Gastroesophageal sphincter (tissue), 4 donors: Measurements from ENCODE around the gene C5orf15. TPM values are rescaled to one million over a fixed set of nuclear protein-coding genes. Genes with fewer than 3 reads are reported as not detected.

Experiments
- ATAC-seq: fragments of 150-250 bp; one replicate; pipeline ENCODE4 v1.9.1; 2016; ENCODE audit warnings: mild to moderate bottlenecking, moderate library complexity
- H3K27ac ChIP-seq, 4 donors: fragments of 200-600 bp; sonication (generic) in 3 of 4; 1 replicate in 3 of 4; 2 replicates in 1 of 4; pipeline ENCODE4 v1.5.1; 2016 to 2019
- H3K27me3 ChIP-seq: fragments of 200-600 bp; sonication (generic); one replicate; pipeline ENCODE4 v1.5.1; 2019
- H3K36me3 ChIP-seq, 2 donors: fragments of 200-600 bp; sonication (generic); one replicate each; pipeline ENCODE4 v1.5.1; 2019; ENCODE audit warnings: control low read depth in 1 of 2
- H3K4me1 ChIP-seq, 3 donors: fragments of 200-600 bp; sonication (generic); 1 replicate in 2 of 3; 2 replicates in 1 of 3; pipeline ENCODE4 v1.5.1; 2016 to 2019; ENCODE audit warnings: control low read depth in 2 of 3
- H3K4me3 ChIP-seq, 2 donors: fragments of 200-600 bp; sonication (generic); one replicate each; pipeline ENCODE4 v1.5.1; 2019; ENCODE audit warnings: mild to moderate bottlenecking in 1 of 2, moderate library complexity in 1 of 2
- H3K9me3 ChIP-seq, 3 donors: fragments of 200-600 bp; sonication (generic); one replicate each; pipeline ENCODE4 v1.5.1; 2017 to 2019; ENCODE audit warnings: control low read depth in 2 of 3
- EP300 ChIP-seq: sonication (generic); formaldehyde crosslinking; IDR thresholded peaks from one replicate; pipeline ENCODE4 v1.6.1; 2017; ENCODE audit warnings: antibody characterized with exemption, mild to moderate bottlenecking
- POLR2A ChIP-seq, 2 donors: fragments of 450-650 bp; IDR thresholded peaks; one replicate each; pipeline ENCODE4 v1.6.1; 2017; ENCODE audit warnings: antibody characterized with exemption in 2 of 2, mild to moderate bottlenecking in 2 of 2, moderate library complexity in 1 of 2
- POLR2AphosphoS5 ChIP-seq: sonication (generic); formaldehyde crosslinking; IDR thresholded peaks from one replicate; pipeline ENCODE4 v1.6.1; 2017; ENCODE audit warnings: antibody characterized with exemption
- WGBS, 2 donors: methylation state at CpG; one replicate each; pipeline ENCODE4 v1.1.5; 2018; ENCODE audit warnings: low coverage in 1 of 2; 5-methylcytosine and 5-hydroxymethylcytosine counted together
- total RNA-seq, 4 donors: library from RNA; depleted of rRNA; stranded (reverse); fragments of >200 nt; gene quantifications; one replicate each; pipeline ENCODE4 v1.1.0, GENCODE V29; 2016
- TF ChIP-seq, protein P1 (sequence below), 4 experiments: fragments of 200-600 bp in 2 of 4; fragments of 450-650 bp in 2 of 4; sonication (generic) in 1 of 4; IDR thresholded peaks; one replicate each; pipeline ENCODE4 v1.5.1; 2017 to 2019; ENCODE audit warnings: antibody characterized with exemption in 4 of 4, mild to moderate bottlenecking in 2 of 4, moderate library complexity in 2 of 4

The C5orf15 gene
- total RNA-seq, 4 donors from 2014 or later: 22.2 to 38.0 (median 23.2) TPM

DNA sequence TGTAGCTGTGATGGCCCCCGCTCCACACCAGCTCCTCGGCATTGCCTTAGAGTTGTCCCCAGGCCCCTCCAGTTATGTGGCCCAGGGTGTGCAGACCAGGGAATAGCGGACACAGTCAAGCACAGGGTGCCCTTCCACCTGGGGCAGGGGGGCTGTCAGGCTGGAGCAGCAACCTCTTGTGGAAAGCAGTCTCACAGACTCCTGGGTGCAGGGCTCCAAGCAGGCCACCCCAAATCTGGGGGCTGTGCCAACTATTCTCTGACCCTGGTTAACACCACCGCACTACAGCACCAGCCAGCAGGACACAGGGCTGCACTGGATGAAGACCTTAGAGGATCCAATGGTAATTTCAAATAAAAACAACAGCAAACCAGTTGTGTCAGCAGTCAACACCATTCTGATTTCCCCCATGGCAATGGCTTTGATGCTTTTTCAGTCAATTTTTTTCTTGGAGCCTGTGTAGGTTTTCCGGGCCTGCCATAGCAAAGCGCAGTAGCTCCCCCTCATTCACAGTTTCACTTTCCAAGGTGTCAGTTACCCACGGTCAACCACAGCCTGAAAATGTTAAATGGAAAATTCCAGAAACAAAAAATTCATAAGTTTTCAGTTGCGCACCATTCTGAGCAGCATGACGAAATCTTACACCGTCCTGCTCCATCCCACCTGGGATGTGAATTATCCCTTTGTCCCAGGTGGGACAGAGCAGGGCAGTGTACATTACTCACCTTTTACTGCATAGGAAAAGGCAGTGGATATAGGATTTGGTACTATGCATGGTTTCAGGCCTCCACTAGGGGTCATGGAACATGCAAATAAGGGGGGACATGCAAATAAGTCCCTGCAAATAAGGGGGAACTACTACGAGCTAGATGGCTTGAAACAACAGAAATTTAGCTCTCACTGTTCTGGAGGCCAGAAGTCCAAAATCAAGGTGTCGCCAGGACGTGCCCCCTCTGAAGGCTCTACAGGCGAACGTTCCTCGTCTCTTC is 49.0 kb downstream of the C5orf15 start:
- peaks cover 21% of the 10 kb centered on the region for H3K27me3 ChIP-seq
- no peak overlapping the region for H3K4me3 ChIP-seq
- H3K36me3 ChIP-seq: no peaks in the 10 kb centered on the region
- no peak for ATAC-seq
- H3K4me1 ChIP-seq: peaks cover 0 to 6% (median 0%) of the 10 kb centered on the region in 3 donors
- no peak overlapping the region for H3K27ac ChIP-seq
- 86 to 89% methylated on average over 12 to 13 of the region's 16 CpGs for WGBS, 2 donors
- TF ChIP-seq, protein P1, sequence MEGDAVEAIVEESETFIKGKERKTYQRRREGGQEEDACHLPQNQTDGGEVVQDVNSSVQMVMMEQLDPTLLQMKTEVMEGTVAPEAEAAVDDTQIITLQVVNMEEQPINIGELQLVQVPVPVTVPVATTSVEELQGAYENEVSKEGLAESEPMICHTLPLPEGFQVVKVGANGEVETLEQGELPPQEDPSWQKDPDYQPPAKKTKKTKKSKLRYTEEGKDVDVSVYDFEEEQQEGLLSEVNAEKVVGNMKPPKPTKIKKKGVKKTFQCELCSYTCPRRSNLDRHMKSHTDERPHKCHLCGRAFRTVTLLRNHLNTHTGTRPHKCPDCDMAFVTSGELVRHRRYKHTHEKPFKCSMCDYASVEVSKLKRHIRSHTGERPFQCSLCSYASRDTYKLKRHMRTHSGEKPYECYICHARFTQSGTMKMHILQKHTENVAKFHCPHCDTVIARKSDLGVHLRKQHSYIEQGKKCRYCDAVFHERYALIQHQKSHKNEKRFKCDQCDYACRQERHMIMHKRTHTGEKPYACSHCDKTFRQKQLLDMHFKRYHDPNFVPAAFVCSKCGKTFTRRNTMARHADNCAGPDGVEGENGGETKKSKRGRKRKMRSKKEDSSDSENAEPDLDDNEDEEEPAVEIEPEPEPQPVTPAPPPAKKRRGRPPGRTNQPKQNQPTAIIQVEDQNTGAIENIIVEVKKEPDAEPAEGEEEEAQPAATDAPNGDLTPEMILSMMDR (IDR thresholded peaks at IDR 0.05): no peak
- TF ChIP-seq POLR2AphosphoS5 (no peak), POLR2A (IDR thresholded peaks at IDR 0.05) (no peak), EP300 (no peak)
- H3K9me3 ChIP-seq: no peaks in the 10 kb centered on the region

DNA sequence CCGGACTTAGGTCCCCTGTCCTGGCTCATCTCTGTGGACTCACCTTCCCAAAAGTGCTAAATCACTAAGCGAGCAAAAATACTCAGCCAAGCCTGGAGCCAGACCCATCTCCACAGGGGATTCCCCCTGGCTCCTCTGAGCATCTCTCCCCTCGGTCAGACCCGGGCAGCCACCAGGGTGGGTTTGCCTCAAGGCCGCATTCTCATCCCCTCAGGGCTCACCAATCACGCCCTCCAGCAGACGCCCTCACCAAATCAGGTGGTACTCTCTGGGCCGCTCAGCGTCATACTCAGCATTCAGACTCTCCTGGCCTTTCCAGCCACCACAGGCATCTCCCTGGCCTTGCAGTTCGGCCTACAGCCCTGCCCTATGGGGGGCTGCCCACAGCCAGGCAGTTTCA is 49.7 kb downstream of the C5orf15 start:
- H3K36me3 ChIP-seq: no peaks in the 10 kb centered on the region
- TF ChIP-seq, protein P1 (IDR thresholded peaks at IDR 0.05): no peak
- TF ChIP-seq POLR2A (IDR thresholded peaks at IDR 0.05) (no peak), EP300 (no peak), POLR2AphosphoS5 (no peak)
- peaks cover 0 to 6% (median 0%) of the 10 kb centered on the region in 3 donors for H3K4me1 ChIP-seq
- ATAC-seq: no peak
- no peak overlapping the region for H3K27ac ChIP-seq
- H3K9me3 ChIP-seq: no peaks in the 10 kb centered on the region
- no peak overlapping the region for H3K4me3 ChIP-seq
- H3K27me3 ChIP-seq: peaks cover 21% of the 10 kb centered on the region
- no CpG with 5 or more reads among the region's 10 CpGs for WGBS, 2 donors

DNA sequence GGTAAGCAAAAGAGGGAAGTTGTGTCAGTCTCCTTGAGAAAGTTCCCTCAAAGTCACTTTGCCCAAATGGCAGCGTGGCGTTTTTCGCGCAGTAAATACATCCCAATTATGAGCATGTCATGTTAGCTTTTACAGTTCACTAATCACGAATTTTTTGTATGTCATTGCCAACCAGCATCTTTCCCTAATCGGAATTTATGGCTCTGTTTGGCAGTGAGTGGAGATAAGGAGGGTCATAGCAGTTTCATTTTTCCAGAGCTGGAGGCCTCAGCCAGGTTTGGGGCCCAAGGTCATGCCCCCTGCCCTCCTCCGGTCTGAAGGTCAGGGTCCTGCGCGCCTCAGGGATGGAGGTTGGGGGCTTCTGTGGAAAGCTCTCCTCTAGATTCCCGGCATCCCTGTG is 50.1 kb downstream of the C5orf15 start:
- Histone ChIP-seq H3K9me3 (no peaks in the 10 kb centered on the region), H3K27ac (no peak overlapping the region), H3K4me1 (peaks cover 0 to 6% (median 0%) of the 10 kb centered on the region in 3 donors), H3K36me3 (no peaks in the 10 kb centered on the region), H3K27me3 (peaks cover 21% of the 10 kb centered on the region), H3K4me3 (no peak overlapping the region)
- no peak for ATAC-seq
- no peak for TF ChIP-seq EP300
- no peak for TF ChIP-seq POLR2AphosphoS5
- TF ChIP-seq, protein P1 (IDR thresholded peaks at IDR 0.05): no peak
- TF ChIP-seq POLR2A (IDR thresholded peaks at IDR 0.05): no peak
- 87 to 91% methylated on average over 5 to 6 of the region's 10 CpGs for WGBS, 2 donors

DNA sequence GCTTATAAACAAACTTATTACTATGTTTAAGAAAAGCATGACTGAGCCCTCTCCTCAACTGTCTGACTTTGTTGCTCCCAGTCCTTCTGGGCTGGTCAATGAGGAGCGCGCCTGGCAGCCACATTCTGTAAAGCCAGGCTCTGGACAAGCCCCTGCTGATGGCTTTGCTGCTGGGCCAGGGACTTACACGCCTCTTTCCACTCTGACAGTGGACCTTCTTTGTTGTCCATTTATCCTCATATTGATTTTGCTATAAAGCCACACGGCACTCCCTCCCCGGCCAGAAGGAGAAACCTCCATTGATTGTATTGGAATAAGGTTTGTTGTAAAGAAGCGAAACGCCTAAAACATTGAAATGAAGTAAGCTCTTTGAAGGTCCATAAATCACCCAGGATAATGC is 50.6 kb downstream of the C5orf15 start:
- Histone ChIP-seq H3K9me3 (no peaks in the 10 kb centered on the region), H3K27ac (no peak overlapping the region), H3K4me3 (no peak overlapping the region), H3K36me3 (no peaks in the 10 kb centered on the region), H3K4me1 (peaks cover 0 to 6% (median 0%) of the 10 kb centered on the region in 3 donors), H3K27me3 (peaks cover 19% of the 10 kb centered on the region)
- ATAC-seq: no peak
- WGBS, 2 donors: 95% methylated on average over 3 to 6 of the region's 7 CpGs
- TF ChIP-seq EP300: no peak

DNA sequence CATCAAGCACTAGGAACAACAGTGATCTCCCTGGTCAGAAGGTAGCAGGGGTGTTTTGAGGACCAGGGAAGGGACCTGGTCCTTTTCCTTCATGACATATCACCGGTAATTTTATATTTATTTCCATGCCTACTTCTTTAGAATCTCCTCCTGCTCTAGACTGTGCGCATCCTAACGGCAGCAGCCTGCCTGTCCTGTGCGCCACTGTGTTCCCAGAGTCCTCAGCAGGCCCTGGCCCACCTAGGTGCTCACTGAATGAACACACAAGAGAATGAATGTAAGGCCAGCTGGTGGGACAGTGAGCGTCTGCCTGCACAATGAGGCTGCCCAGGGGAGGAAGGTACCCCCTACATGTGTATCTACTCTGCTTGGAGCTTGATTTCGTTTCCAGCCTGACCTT is 51.5 kb downstream of the C5orf15 start:
- ATAC-seq: no peak
- TF ChIP-seq EP300 (no peak), POLR2AphosphoS5 (no peak), POLR2A (IDR thresholded peaks at IDR 0.05) (no peak)
- TF ChIP-seq, protein P1 (IDR thresholded peaks at IDR 0.05): no peak
- no peaks in the 10 kb centered on the region for H3K9me3 ChIP-seq
- no peaks in the 10 kb centered on the region for H3K36me3 ChIP-seq
- H3K27me3 ChIP-seq: peaks cover 14% of the 10 kb centered on the region
- no peak overlapping the region for H3K27ac ChIP-seq
- WGBS, 2 donors: 88 to 94% methylated on average over 4 to 5 of the region's 6 CpGs
- no peak overlapping the region for H3K4me3 ChIP-seq
- H3K4me1 ChIP-seq: peaks cover 0 to 6% (median 0%) of the 10 kb centered on the region in 3 donors
